NT2/D1 (cell line): ENCODE measurements around the gene CTTNBP2.

Experiments used
- DNase-seq: peaks from one replicate; pipeline ENCODE4 v3.0.0-alpha.2; 2011; ENCODE audit warnings: low read depth, low spot score
- H3K27me3 ChIP-seq: 2 replicates; pipeline ENCODE4 v1.6.0; 2011; ENCODE audit warnings: mild to moderate bottlenecking; ENCODE audit not compliant: insufficient read length, insufficient read depth
- H3K36me3 ChIP-seq: 2 replicates; pipeline ENCODE4 v1.6.1; 2011; ENCODE audit warnings: mild to moderate bottlenecking, low read length, mixed read lengths; ENCODE audit not compliant: insufficient read depth, insufficient read length
- H3K4me1 ChIP-seq: 2 replicates; pipeline ENCODE4 v1.5.1; 2011; ENCODE audit not compliant: insufficient read depth, insufficient read length
- H3K4me3 ChIP-seq: 2 replicates; pipeline ENCODE4 v1.5.1; 2011; ENCODE audit warnings: low read depth; ENCODE audit not compliant: insufficient read length
- H3K9ac ChIP-seq: 2 replicates; pipeline ENCODE4 v1.6.0; 2011; ENCODE audit warnings: low read depth; ENCODE audit not compliant: insufficient read length
- H3K9me3 ChIP-seq: 2 replicates; pipeline ENCODE4 v1.5.1; 2011; ENCODE audit warnings: mild to moderate bottlenecking, low read length; ENCODE audit not compliant: insufficient read depth
- SUZ12 ChIP-seq: IDR thresholded peaks from 2 replicates; pipeline ENCODE4 v1.6.1; 2011; ENCODE audit not compliant: insufficient read length, insufficient read depth; ENCODE audit errors: extremely low read depth
- YY1 ChIP-seq: IDR thresholded peaks from 2 replicates; pipeline ENCODE4 v1.6.1; 2011; ENCODE audit not compliant: insufficient read length, insufficient read depth
- ZNF274 ChIP-seq: IDR thresholded peaks from 2 replicates; pipeline ENCODE4 v1.6.1; 2011; ENCODE audit warnings: mild to moderate bottlenecking, low read depth, low read length

The CTTNBP2 gene

GRCh38 chr7:117705630-117706029 is 167.6 kb downstream of the CTTNBP2 start:
- no peaks in the 10 kb centered on the region for H3K4me1 ChIP-seq
- DNase-seq, result no peak
- H3K27me3 ChIP-seq, result no peaks in the 10 kb centered on the region
- H3K4me3 ChIP-seq, result no peak overlapping the region
- no peak overlapping the region for H3K9ac ChIP-seq
- H3K36me3 ChIP-seq, result no peaks in the 10 kb centered on the region
- TF ChIP-seq ZNF274 (no peak), SUZ12 (no peak), YY1 (no peak)
- H3K9me3 ChIP-seq, result no peaks in the 10 kb centered on the region

GRCh38 chr7:117704063-117704462 is 169.2 kb downstream of the CTTNBP2 start:
- Histone ChIP-seq H3K4me1 (no peaks in the 10 kb centered on the region), H3K36me3 (no peaks in the 10 kb centered on the region), H3K4me3 (no peak overlapping the region), H3K9me3 (no peaks in the 10 kb centered on the region), H3K27me3 (no peaks in the 10 kb centered on the region), H3K9ac (no peak overlapping the region)
- no peak for DNase-seq
- TF ChIP-seq SUZ12, result no peak

- H3K36me3 ChIP-seq, result no peaks in the 10 kb centered on the region
- TF ChIP-seq ZNF274, result no peak
- no peaks in the 10 kb centered on the region for H3K27me3 ChIP-seq
- no peaks in the 10 kb centered on the region for H3K9me3 ChIP-seq
- DNase-seq, result no peak
- H3K9ac ChIP-seq, result no peak overlapping the region
- no peaks in the 10 kb centered on the region for H3K4me1 ChIP-seq
- H3K4me3 ChIP-seq, result no peak overlapping the region
Measured at GRCh38 chr7:117698018-117698417, 175.2 kb downstream of the CTTNBP2 start.

- DNase-seq, result no peak
- no peaks in the 10 kb centered on the region for H3K9me3 ChIP-seq
- no peaks in the 10 kb centered on the region for H3K36me3 ChIP-seq
- no peak overlapping the region for H3K9ac ChIP-seq
- TF ChIP-seq SUZ12 (no peak), YY1 (no peak), ZNF274 (no peak)
- H3K4me3 ChIP-seq, result no peak overlapping the region
- no peaks in the 10 kb centered on the region for H3K4me1 ChIP-seq
- H3K27me3 ChIP-seq, result no peaks in the 10 kb centered on the region
Measured at GRCh38 chr7:117692338-117692737, 180.9 kb downstream of the CTTNBP2 start.

- Histone ChIP-seq H3K4me3 (no peak overlapping the region), H3K4me1 (no peaks in the 10 kb centered on the region), H3K27me3 (no peaks in the 10 kb centered on the region), H3K9ac (no peak overlapping the region), H3K36me3 (no peaks in the 10 kb centered on the region), H3K9me3 (no peaks in the 10 kb centered on the region)
- no peak for DNase-seq
- TF ChIP-seq ZNF274 (no peak), YY1 (no peak), SUZ12 (no peak)
Measured at GRCh38 chr7:117690147-117690546, 183.1 kb downstream of the CTTNBP2 start.

- no peak for TF ChIP-seq ZNF274
- no peak for TF ChIP-seq SUZ12
- no peak for TF ChIP-seq YY1
- H3K4me1 ChIP-seq, result no peaks in the 10 kb centered on the region
- no peaks in the 10 kb centered on the region for H3K36me3 ChIP-seq
- H3K9ac ChIP-seq, result no peak overlapping the region
- H3K4me3 ChIP-seq, result no peak overlapping the region
- no peaks in the 10 kb centered on the region for H3K27me3 ChIP-seq
- no peak for DNase-seq
- no peaks in the 10 kb centered on the region for H3K9me3 ChIP-seq
Measured at GRCh38 chr7:117689406-117689805, 183.8 kb downstream of the CTTNBP2 start.

- TF ChIP-seq ZNF274 (no peak), YY1 (no peak), SUZ12 (no peak)
- no peaks in the 10 kb centered on the region for H3K36me3 ChIP-seq
- no peak for DNase-seq
- H3K9me3 ChIP-seq, result no peaks in the 10 kb centered on the region
- no peak overlapping the region for H3K4me3 ChIP-seq
- no peaks in the 10 kb centered on the region for H3K4me1 ChIP-seq
- H3K9ac ChIP-seq, result no peak overlapping the region
- H3K27me3 ChIP-seq, result no peaks in the 10 kb centered on the region
Measured at GRCh38 chr7:117688126-117688525, 185.1 kb downstream of the CTTNBP2 start.

- no peak for TF ChIP-seq YY1
- no peak for TF ChIP-seq ZNF274
- no peak for TF ChIP-seq SUZ12
- Histone ChIP-seq H3K9me3 (no peaks in the 10 kb centered on the region), H3K4me3 (no peak overlapping the region), H3K4me1 (no peaks in the 10 kb centered on the region), H3K36me3 (no peaks in the 10 kb centered on the region), H3K9ac (no peak overlapping the region), H3K27me3 (no peaks in the 10 kb centered on the region)
- no peak for DNase-seq
Measured at GRCh38 chr7:117686311-117686935, 186.8 kb downstream of the CTTNBP2 start.
